HG03565 (cell line): ENCODE results near the gene AMIGO3.

ENCODE experiments used
- ATAC-seq: cut with Tn5 transposase; IDR thresholded peaks from one replicate; pipeline ENCODE4 v1.9.1; 2021; ENCODE audit warnings: mild to moderate bottlenecking, moderate library complexity; ENCODE audit not compliant: unreplicated experiment

Gene AMIGO3

GRCh38 chr3:49671291-49672288, 47.9 kb downstream of the AMIGO3 start:
- no peak for ATAC-seq

GRCh38 chr3:49670940-49671290, 48.6 kb downstream of the AMIGO3 start:
- no peak for ATAC-seq

GRCh38 chr3:49669352-49669751, 50.1 kb downstream of the AMIGO3 start:
- no peak for ATAC-seq

GRCh38 chr3:49668861-49669260, 50.6 kb downstream of the AMIGO3 start:
- ATAC-seq = no peak

GRCh38 chr3:49668414-49668797, 51.1 kb downstream of the AMIGO3 start:
- no peak for ATAC-seq

GRCh38 chr3:49667701-49668413, 51.6 kb downstream of the AMIGO3 start:
- no peak for ATAC-seq
